Trophoblast cell (in vitro differentiated cells and primary cell): Measurements from ENCODE around the gene TMEM9.
A peak's percentile ranks its signal among the peaks of the same experiment; 100 is the strongest.

ENCODE experiments used
- DNase-seq, 2 donors: peaks; one replicate each; pipeline ENCODE4 v3.0.0-alpha.2; 2016
- H2AFZ ChIP-seq: 2 replicates; pipeline ENCODE4 v1.6.1; 2013; ENCODE audit warnings: low read length, moderate library complexity, mild to moderate bottlenecking; ENCODE audit not compliant: insufficient read depth, poor library complexity
- H2AK5ac ChIP-seq: 2 replicates; pipeline ENCODE4 v1.6.1; 2013; ENCODE audit warnings: mild to moderate bottlenecking, low read length
- H2BK120ac ChIP-seq: 2 replicates; pipeline ENCODE4 v1.6.1; 2013; ENCODE audit warnings: low read length, mild to moderate bottlenecking, moderate library complexity; ENCODE audit not compliant: insufficient read depth, poor library complexity
- H2BK12ac ChIP-seq: 2 replicates; pipeline ENCODE4 v1.6.1; 2013; ENCODE audit warnings: mild to moderate bottlenecking, low read length, moderate library complexity
- H2BK5ac ChIP-seq: 2 replicates; pipeline ENCODE4 v1.6.1; 2013; ENCODE audit warnings: low read length, low read depth, moderate library complexity, mild to moderate bottlenecking; ENCODE audit not compliant: poor library complexity
- H3K14ac ChIP-seq: 2 replicates; pipeline ENCODE4 v1.6.1; 2013; ENCODE audit warnings: mild to moderate bottlenecking, low read length
- H3K18ac ChIP-seq: 2 replicates; pipeline ENCODE4 v1.6.1; 2013; ENCODE audit warnings: mild to moderate bottlenecking, low read length
- H3K23ac ChIP-seq: 2 replicates; pipeline ENCODE4 v1.6.1; 2013; ENCODE audit warnings: low read length
- H3K27ac ChIP-seq: 2 replicates; pipeline ENCODE4 v1.5.1; 2013; ENCODE audit warnings: low read depth, mild to moderate bottlenecking, inconsistent platforms, low read length, moderate library complexity
- H3K27me3 ChIP-seq: 2 replicates; pipeline ENCODE4 v1.6.1; 2013; ENCODE audit warnings: inconsistent platforms, mild to moderate bottlenecking, low read length, moderate library complexity; ENCODE audit not compliant: insufficient read depth
- H3K36me3 ChIP-seq, 2 experiments: 1 replicate in 1 of 2; 2 replicates in 1 of 2; pipeline ENCODE4 v1.6.1; 2013; ENCODE audit warnings: low read length in 2 of 2, mild to moderate bottlenecking in 2 of 2, moderate library complexity in 1 of 2; ENCODE audit not compliant: insufficient read depth in 2 of 2, control insufficient read depth in 1 of 2
- H3K4ac ChIP-seq: 2 replicates; pipeline ENCODE4 v1.6.1; 2013; ENCODE audit warnings: low read depth, mild to moderate bottlenecking, low read length, moderate library complexity
- H3K4me1 ChIP-seq, 2 experiments: 1 replicate in 1 of 2; 2 replicates in 1 of 2; pipeline ENCODE4 v1.6.1; 2013; ENCODE audit warnings: low read length in 2 of 2, mild to moderate bottlenecking in 2 of 2, moderate library complexity in 1 of 2; ENCODE audit not compliant: insufficient read depth in 2 of 2, control insufficient read depth in 1 of 2
- H3K4me2 ChIP-seq: 2 replicates; pipeline ENCODE4 v1.6.1; 2013; ENCODE audit warnings: inconsistent platforms, mild to moderate bottlenecking, low read length, moderate library complexity
- H3K4me3 ChIP-seq: 2 replicates; pipeline ENCODE4 v1.5.1; 2013; ENCODE audit warnings: mild to moderate bottlenecking, low read depth, low read length, inconsistent platforms
- H3K79me1 ChIP-seq: one replicate; pipeline ENCODE4 v1.6.1; 2013; ENCODE audit warnings: low read length
- H3K79me2 ChIP-seq: 2 replicates; pipeline ENCODE4 v1.6.1; 2013; ENCODE audit warnings: low read length, mild to moderate bottlenecking; ENCODE audit not compliant: control insufficient read depth, insufficient read depth, poor library complexity
- H3K9ac ChIP-seq: 2 replicates; pipeline ENCODE4 v1.6.1; 2013; ENCODE audit warnings: mild to moderate bottlenecking, low read length
- H3K9me3 ChIP-seq: 2 replicates; pipeline ENCODE4 v1.6.1; 2013; ENCODE audit warnings: low read depth, mild to moderate bottlenecking, control low read depth, inconsistent platforms, low read length; ENCODE audit not compliant: insufficient read depth
- H4K12ac ChIP-seq: 2 replicates; pipeline ENCODE4 v1.6.1; 2013; ENCODE audit warnings: low read depth, mild to moderate bottlenecking, low read length, moderate library complexity
- H4K8ac ChIP-seq: 2 replicates; pipeline ENCODE4 v1.6.1; 2013; ENCODE audit warnings: low read depth, mild to moderate bottlenecking, low read length, moderate library complexity
- H4K91ac ChIP-seq: one replicate; pipeline ENCODE4 v1.6.1; 2013; ENCODE audit warnings: low read depth, mild to moderate bottlenecking, low read length, moderate library complexity
- WGBS: extraction: QIAGEN DNeasy Blood & Tissue Kit; methylation state at CpG from one replicate; pipeline ENCODE4 v1.1.7; 2013; ENCODE audit warnings: missing lambda C conversion rate; ENCODE audit not compliant: insufficient read length, insufficient coverage; ENCODE audit errors: extremely low coverage; 5-methylcytosine and 5-hydroxymethylcytosine counted together

The TMEM9 gene

GRCh38 chr1:201191653-201192260, 37.5 kb upstream of the TMEM9 start:
- no peaks in the 10 kb centered on the region for H3K36me3 ChIP-seq
- H3K4me2 ChIP-seq: no peak overlapping the region
- peak in 1 of 2 donors; percentile 2 for DNase-seq
- no peaks in the 10 kb centered on the region for H3K27me3 ChIP-seq
- H3K79me1 ChIP-seq: no peaks in the 10 kb centered on the region
- no peak overlapping the region for H2AK5ac ChIP-seq
- H2BK120ac ChIP-seq: no peak overlapping the region
- no peak overlapping the region for H3K18ac ChIP-seq
- H4K8ac ChIP-seq: no peak overlapping the region
- peaks cover 2 to 4% of the 10 kb centered on the region in 2 experiments for H3K4me1 ChIP-seq
- H2BK12ac ChIP-seq: no peak overlapping the region
- H3K14ac ChIP-seq: no peak overlapping the region
- H3K4me3 ChIP-seq: no peak overlapping the region
- no peak overlapping the region for H3K23ac ChIP-seq
- H2BK5ac ChIP-seq: no peak overlapping the region
- H3K9ac ChIP-seq: no peak overlapping the region
- no peak overlapping the region for H4K91ac ChIP-seq
- no peaks in the 10 kb centered on the region for H3K79me2 ChIP-seq
- H3K4ac ChIP-seq: no peak overlapping the region
- no peak overlapping the region for H4K12ac ChIP-seq
- no peak overlapping the region for H2AFZ ChIP-seq
- no peaks in the 10 kb centered on the region for H3K9me3 ChIP-seq
- no CpG with 5 or more reads among the region's 18 CpGs for WGBS
- no peak overlapping the region for H3K27ac ChIP-seq

DNA sequence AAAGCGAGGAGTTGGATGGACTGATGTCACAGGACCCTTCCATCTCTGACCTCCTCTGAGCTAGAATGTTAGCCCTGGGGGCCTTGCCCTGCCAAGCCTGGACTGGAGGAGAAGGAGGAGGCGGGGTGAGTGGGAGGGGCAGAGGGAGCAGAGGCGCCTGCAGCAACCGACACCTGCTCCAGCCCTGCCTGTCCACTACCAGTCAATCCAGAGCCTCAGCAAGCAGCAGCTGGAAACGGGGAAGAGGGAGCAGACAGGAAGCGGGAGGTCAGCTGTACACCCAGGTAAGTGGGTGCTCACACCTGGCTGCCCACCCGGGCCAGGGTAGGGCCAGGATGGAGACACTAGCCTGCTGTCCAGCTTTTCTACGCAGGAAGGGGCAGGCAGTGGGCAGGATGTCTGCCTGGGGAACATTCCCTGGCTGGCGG, 36.4 kb upstream of the TMEM9 start, which contains the start of gene IGFN1:
TSS of gene IGFN1 (plus strand) at position 201 of the 428 bp plus-strand sequence. CDS start 2,470 bp downstream, outside the sequence.
- Histone ChIP-seq H2BK120ac (no peak within 1 kb of the TSS), H2AK5ac (no peak within 1 kb of the TSS), H3K4me2 (no peak within 1 kb of the TSS), H3K79me2 (no peaks in the 10 kb centered on the region), H2AFZ (no peak within 1 kb of the TSS), H3K18ac (no peak within 1 kb of the TSS), H2BK12ac (no peak within 1 kb of the TSS), H3K27ac (no peak within 1 kb of the TSS), H3K9ac (no peak within 1 kb of the TSS), H3K23ac (no peak within 1 kb of the TSS), H4K8ac (no peak within 1 kb of the TSS), H4K91ac (no peak within 1 kb of the TSS), H3K4me1 (peaks cover 2 to 4% of the 10 kb centered on the region in 2 experiments), H3K36me3 (no peaks in the 10 kb centered on the region), H3K4ac (no peak within 1 kb of the TSS), H3K14ac (no peak within 1 kb of the TSS), H2BK5ac (no peak within 1 kb of the TSS), H4K12ac (no peak within 1 kb of the TSS), H3K4me3 (no peak within 1 kb of the TSS), H3K9me3 (no peaks in the 10 kb centered on the region), H3K27me3 (no peaks in the 10 kb centered on the region), H3K79me1 (no peaks in the 10 kb centered on the region)
- DNase-seq: peak; percentile 45 to 62
- WGBS: no CpG with 5 or more reads among the region's 9 CpGs

DNA sequence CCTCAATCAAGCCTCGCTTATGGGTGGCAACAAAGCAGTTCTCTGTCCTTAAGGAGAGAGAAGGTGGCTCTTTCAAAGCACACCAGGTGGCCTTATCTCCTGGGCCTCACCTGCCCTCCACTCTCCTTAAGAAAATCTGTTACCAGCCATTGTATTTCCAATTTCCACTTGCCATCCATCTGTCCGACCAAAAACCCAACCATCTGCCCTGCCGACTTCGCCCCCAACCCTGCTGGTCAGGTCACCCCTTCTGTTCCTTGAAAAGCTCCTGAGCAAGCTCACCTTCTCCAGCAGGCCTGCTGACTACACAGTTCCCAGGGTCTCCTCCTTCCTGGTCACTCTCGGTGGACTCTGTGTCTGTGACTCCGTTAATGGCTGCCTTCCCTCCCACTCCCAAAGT, 35.7 kb upstream of the TMEM9 start:
- Histone ChIP-seq H4K12ac (no peak overlapping the region), H2BK5ac (no peak overlapping the region), H2AK5ac (no peak overlapping the region), H2BK12ac (no peak overlapping the region), H3K9ac (no peak overlapping the region), H3K23ac (no peak overlapping the region), H4K8ac (no peak overlapping the region), H3K14ac (no peak overlapping the region), H3K27ac (no peak overlapping the region), H3K9me3 (no peaks in the 10 kb centered on the region), H3K4me3 (no peak overlapping the region), H3K18ac (no peak overlapping the region), H3K4ac (no peak overlapping the region), H3K4me2 (no peak overlapping the region), H2AFZ (no peak overlapping the region), H4K91ac (no peak overlapping the region), H3K27me3 (no peaks in the 10 kb centered on the region), H3K79me1 (peaks cover 4% of the 10 kb centered on the region), H3K36me3 (no peaks in the 10 kb centered on the region), H3K79me2 (no peaks in the 10 kb centered on the region), H2BK120ac (no peak overlapping the region), H3K4me1 (peaks cover 7% of the 10 kb centered on the region in 2 experiments)
- no peak for DNase-seq
- no CpG with 5 or more reads among the region's 6 CpGs for WGBS

- no peak overlapping the region for H4K12ac ChIP-seq
- H4K8ac ChIP-seq: no peak overlapping the region
- H2AFZ ChIP-seq: no peak overlapping the region
Observed at GRCh38 chr1:201189085-201189484, 34.8 kb upstream of the TMEM9 start.

More at GRCh38 chr1:201189085-201189484, 34.8 kb upstream of the TMEM9 start:
- Histone ChIP-seq H3K4me3 (no peak overlapping the region), H3K23ac (no peak overlapping the region), H3K27ac (no peak overlapping the region), H2BK5ac (no peak overlapping the region), H3K36me3 (no peaks in the 10 kb centered on the region), H2BK12ac (no peak overlapping the region), H2BK120ac (no peak overlapping the region), H3K79me1 (peaks cover 4% of the 10 kb centered on the region), H3K4me1 (peaks cover 7 to 8% of the 10 kb centered on the region in 2 experiments), H2AK5ac (no peak overlapping the region), H3K27me3 (no peaks in the 10 kb centered on the region), H3K4ac (no peak overlapping the region), H3K9ac (no peak overlapping the region), H3K18ac (no peak overlapping the region), H3K79me2 (no peaks in the 10 kb centered on the region), H3K4me2 (no peak overlapping the region), H4K91ac (no peak overlapping the region), H3K9me3 (no peaks in the 10 kb centered on the region), H3K14ac (no peak overlapping the region)
- no CpG with 5 or more reads among the region's 2 CpGs for WGBS
- DNase-seq: no peak
